GM06990 (cell line): ENCODE results near the gene ERVK3-1.

ENCODE experiments used
- DNase-seq: peaks from one replicate; pipeline ENCODE4 v3.0.0-alpha.2; 2011; ENCODE audit not compliant: insufficient read length; ENCODE audit errors: extremely low read depth
- H3K27me3 ChIP-seq: replicated peaks from 2 replicates; pipeline ENCODE4 v1.6.0; 2011; ENCODE audit warnings: low read length; ENCODE audit not compliant: control insufficient read depth, insufficient read depth
- H3K36me3 ChIP-seq: 2 replicates; pipeline ENCODE4 v1.5.1; 2011; ENCODE audit warnings: low read length; ENCODE audit not compliant: control insufficient read depth, insufficient read depth
- H3K4me3 ChIP-seq: replicated peaks from 2 replicates; pipeline ENCODE4 v1.5.1; 2011; ENCODE audit warnings: low read depth, mild to moderate bottlenecking, control low read depth, low read length
- CTCF ChIP-seq: IDR thresholded peaks from 2 replicates; pipeline ENCODE4 v1.5.1; 2011; ENCODE audit warnings: low read length, control low read depth, mild to moderate bottlenecking, inconsistent platforms; ENCODE audit not compliant: insufficient read depth, poor library complexity, severe bottlenecking

Gene ERVK3-1

GRCh38 chr19:58357481-58358145 is 52.4 kb downstream of the ERVK3-1 start:
- TF ChIP-seq CTCF, result no peak
- Histone ChIP-seq H3K4me3 (no peak overlapping the region), H3K36me3 (no peaks in the 10 kb centered on the region; the same call in 1 of the 2 replicates), H3K27me3 (no peaks in the 10 kb centered on the region)
- no peak for DNase-seq

DNA sequence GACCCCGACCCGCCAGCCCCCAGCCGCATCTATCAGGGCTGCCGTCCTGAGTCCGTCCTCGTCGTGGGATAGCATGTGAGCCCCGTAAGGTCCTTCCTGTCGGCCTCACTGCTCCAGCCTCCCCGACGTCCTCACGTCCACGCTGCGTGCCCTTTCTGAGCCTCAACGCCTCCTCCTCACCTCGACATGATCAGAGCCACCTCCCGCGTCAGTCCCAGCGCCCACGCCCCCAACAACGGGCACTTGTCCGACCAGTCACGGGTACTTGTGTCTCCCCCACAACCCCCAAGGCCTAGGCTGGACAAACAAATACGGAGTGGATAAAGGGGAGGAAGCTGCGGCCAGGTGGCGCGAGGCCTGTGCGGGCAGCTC is 56.7 kb downstream of the ERVK3-1 start:
- H3K36me3 ChIP-seq, result no peaks in the 10 kb centered on the region
- H3K4me3 ChIP-seq, result peak overlapping the region; percentile 63
- no peak for TF ChIP-seq CTCF
- peak; percentile 78 for DNase-seq
- H3K27me3 ChIP-seq, result no peaks in the 10 kb centered on the region

GRCh38 chr19:58362272-58362994 is 57.3 kb downstream of the ERVK3-1 start, which contains the start of gene ZNF497:
Gene ZNF497, minus strand, starts transcription at chr19:58362751. Its CDS starts 5,116 bp downstream, at chr19:58357635.
- peak within 1 kb of the TSS; percentile 63 for H3K4me3 ChIP-seq
- no peaks in the 10 kb centered on the region for H3K27me3 ChIP-seq
- no peaks in the 10 kb centered on the region for H3K36me3 ChIP-seq
- TF ChIP-seq CTCF, result no peak
- DNase-seq, result peak; percentile 98

DNA sequence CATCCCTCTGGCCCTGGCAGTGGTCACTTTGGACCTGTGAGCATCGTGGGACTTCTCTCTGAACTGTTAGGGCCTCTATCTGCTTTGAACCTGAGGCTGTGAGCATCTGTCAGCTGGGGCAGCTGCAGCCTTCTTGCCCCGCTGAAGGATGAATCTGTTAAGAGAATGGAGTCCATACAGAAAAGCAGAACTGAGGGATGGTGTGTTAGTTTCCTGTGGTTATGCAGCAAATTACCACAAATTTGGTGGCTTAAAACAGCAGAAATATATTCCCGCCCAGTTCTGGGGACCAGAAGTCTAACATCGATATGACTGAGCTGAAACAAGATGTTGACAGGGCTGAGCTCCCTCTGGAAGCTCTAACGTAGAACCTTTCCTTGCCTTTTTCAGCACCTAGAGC is 59.0 kb downstream of the ERVK3-1 start:
- no peak for DNase-seq
- no peak for TF ChIP-seq CTCF
- Histone ChIP-seq H3K4me3 (no peak overlapping the region), H3K36me3 (no peaks in the 10 kb centered on the region; the same call in 1 of the 2 replicates), H3K27me3 (no peaks in the 10 kb centered on the region)
